GM12875 (cell line): ENCODE measurements around the gene BTBD1.

Source experiments
- H3K4me3 ChIP-seq: one replicate; pipeline ENCODE4 v1.5.1; 2011; ENCODE audit warnings: low read depth, low read length, control low read depth
- CTCF ChIP-seq: IDR thresholded peaks from 2 replicates; pipeline ENCODE4 v1.5.1; 2011; ENCODE audit warnings: low read depth, mild to moderate bottlenecking, control low read depth, inconsistent platforms, low read length, moderate library complexity, borderline replicate concordance; ENCODE audit not compliant: insufficient read depth

The BTBD1 gene

GRCh38 chr15:83066734-83067637, at the start of gene BTBD1:
BTBD1 (minus strand) TSS chr15:83067252; CDS start chr15:83067151, 101 bp downstream.
- no peak; the same call in 1 of the 2 replicates for TF ChIP-seq CTCF
- peak within 1 kb of the TSS; percentile 94 for H3K4me3 ChIP-seq

GRCh38 chr15:83115831-83116565, 48.9 kb upstream of the BTBD1 start:
- H3K4me3 ChIP-seq = no peak overlapping the region
- TF ChIP-seq CTCF = no peak

- no peak overlapping the region for H3K4me3 ChIP-seq
- TF ChIP-seq CTCF = no peak
Measured at GRCh38 chr15:83115410-83115809, 48.4 kb upstream of the BTBD1 start.

- H3K4me3 ChIP-seq = no peak overlapping the region
- TF ChIP-seq CTCF = no peak
Measured at GRCh38 chr15:83114856-83115255, 47.8 kb upstream of the BTBD1 start.

GRCh38 chr15:83113881-83114674, 47.0 kb upstream of the BTBD1 start:
- H3K4me3 ChIP-seq = no peak overlapping the region
- no peak for TF ChIP-seq CTCF

- no peak for TF ChIP-seq CTCF
- H3K4me3 ChIP-seq = no peak overlapping the region
Measured at GRCh38 chr15:83112956-83113299, 45.9 kb upstream of the BTBD1 start.
